ENCODE results near the gene ZNF468.
"Not testable (repeated sequence)": the region's sequence is repeated elsewhere in the genome, so short reads cannot be mapped to it uniquely, and the experiment has no call there.

ZNF468 gene

DNA sequence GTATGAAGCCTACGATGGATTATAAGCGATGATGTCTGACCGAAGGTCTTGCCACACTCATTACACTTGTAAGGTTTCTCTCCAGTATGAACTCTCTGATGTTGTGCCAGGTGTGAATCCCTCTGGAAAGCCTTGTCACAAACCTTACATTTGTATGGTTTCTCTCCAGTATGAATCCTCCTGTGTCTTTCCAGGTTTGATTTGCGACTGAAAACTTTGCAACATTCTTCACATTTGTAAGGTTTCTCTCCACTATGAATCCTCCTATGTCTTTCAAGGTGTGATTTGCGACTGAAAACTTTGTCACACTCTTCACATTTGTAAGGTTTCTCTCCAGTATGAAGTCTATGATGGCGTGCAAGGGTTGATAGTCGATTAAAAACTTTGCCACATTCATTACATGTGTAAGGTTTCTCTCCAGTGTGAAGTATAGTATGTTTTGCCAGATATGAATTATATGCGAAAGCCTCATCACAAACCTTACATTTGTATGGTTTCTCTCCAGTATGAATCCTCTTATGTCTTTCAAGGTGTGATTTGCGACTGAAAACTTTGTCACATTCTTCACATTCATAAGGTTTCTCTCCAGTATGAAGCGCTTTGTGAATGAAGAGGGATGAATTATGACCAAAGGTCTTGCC, 16.5 kb downstream of the ZNF468 start:
- not testable (repeated sequence) for H3K79me1 ChIP-seq (ENCODE audit: low read length); H3K79me2 ChIP-seq (ENCODE audit: control insufficient read depth, insufficient read depth, low read length); DNase-seq; H3K4me2 ChIP-seq (ENCODE audit: low read length); H2BK5ac ChIP-seq (ENCODE audit: low read length); H3K27me3 ChIP-seq (ENCODE audit: insufficient read depth, low read length, poor library complexity); H2AK5ac ChIP-seq (ENCODE audit: low read length); H2BK15ac ChIP-seq (replicated peaks; ENCODE audit: low read depth); H3K18ac ChIP-seq (ENCODE audit: low read length); H3K56ac ChIP-seq (ENCODE audit: low read length); H3K4ac ChIP-seq (ENCODE audit: low read depth, low read length); H3K27ac ChIP-seq (ENCODE audit: low read depth, low read length); H3K4me1 ChIP-seq (ENCODE audit: control insufficient read depth, low read depth, low read length); H4K8ac ChIP-seq (ENCODE audit: low read depth, low read length); H4K5ac ChIP-seq (ENCODE audit: low read length); H3K23ac ChIP-seq (ENCODE audit: low read length); H3K9ac ChIP-seq (ENCODE audit: low read length); H2BK120ac ChIP-seq (ENCODE audit: low read depth, low read length)
- H3K36me3 ChIP-seq (ENCODE audit: control insufficient read depth, insufficient read depth, low read length): peaks cover 20% of the 10 kb centered on the region
- H3K4me3 ChIP-seq (ENCODE audit: low read length): peak overlapping the region; percentile 29
- WGBS (ENCODE audit: extremely low coverage, insufficient coverage, low lambda C conversion rate): no CpG with 5 or more reads among the region's 10 CpGs

DNA sequence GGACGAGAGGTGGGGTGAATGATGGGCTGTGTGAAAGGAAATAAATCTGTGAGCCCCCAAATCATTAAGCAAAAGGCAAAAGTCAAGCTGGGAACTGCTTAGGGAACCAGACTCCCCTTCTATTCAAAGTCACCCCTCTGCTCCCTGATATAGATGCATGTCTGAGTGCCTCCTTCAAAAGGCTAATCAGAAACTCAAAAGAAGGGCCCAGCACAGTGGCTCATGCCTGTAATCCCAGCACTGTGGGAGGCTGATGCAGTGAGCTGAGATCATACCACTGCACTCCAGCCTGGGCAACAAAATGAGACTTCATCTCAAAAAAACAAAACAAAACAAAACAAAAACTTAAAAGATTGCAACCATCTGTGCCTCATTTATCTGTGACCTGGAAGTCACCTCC, 23.1 kb downstream of the ZNF468 start:
- H2BK5ac ChIP-seq (ENCODE audit: low read length); H3K4me2 ChIP-seq (ENCODE audit: low read length); H3K4ac ChIP-seq (ENCODE audit: low read depth, low read length); H2BK120ac ChIP-seq (ENCODE audit: low read depth, low read length); DNase-seq; H3K27me3 ChIP-seq (ENCODE audit: insufficient read depth, low read length, poor library complexity); H3K79me2 ChIP-seq (ENCODE audit: control insufficient read depth, insufficient read depth, low read length); H2BK15ac ChIP-seq (replicated peaks; ENCODE audit: low read depth); H3K23ac ChIP-seq (ENCODE audit: low read length); H4K8ac ChIP-seq (ENCODE audit: low read depth, low read length); H2AK5ac ChIP-seq (ENCODE audit: low read length); H3K9ac ChIP-seq (ENCODE audit: low read length); H4K5ac ChIP-seq (ENCODE audit: low read length); H3K4me1 ChIP-seq (ENCODE audit: control insufficient read depth, low read depth, low read length); H3K4me3 ChIP-seq (ENCODE audit: low read length); H3K56ac ChIP-seq (ENCODE audit: low read length); H3K79me1 ChIP-seq (ENCODE audit: low read length); H3K18ac ChIP-seq (ENCODE audit: low read length); H3K36me3 ChIP-seq (ENCODE audit: control insufficient read depth, insufficient read depth, low read length); H3K27ac ChIP-seq (ENCODE audit: low read depth, low read length): not testable (repeated sequence)
- WGBS (ENCODE audit: extremely low coverage, insufficient coverage, low lambda C conversion rate): no CpG with 5 or more reads among the region's 1 CpG

- H4K8ac ChIP-seq (ENCODE audit: low read depth, low read length); H3K56ac ChIP-seq (ENCODE audit: low read length); H3K4me1 ChIP-seq (ENCODE audit: control insufficient read depth, low read depth, low read length); H3K18ac ChIP-seq (ENCODE audit: low read length); H3K79me2 ChIP-seq (ENCODE audit: control insufficient read depth, insufficient read depth, low read length); H3K4ac ChIP-seq (ENCODE audit: low read depth, low read length); H2AK5ac ChIP-seq (ENCODE audit: low read length); H3K23ac ChIP-seq (ENCODE audit: low read length); H2BK15ac ChIP-seq (replicated peaks; ENCODE audit: low read depth); H3K79me1 ChIP-seq (ENCODE audit: low read length); H3K4me2 ChIP-seq (ENCODE audit: low read length); H2BK120ac ChIP-seq (ENCODE audit: low read depth, low read length); H3K4me3 ChIP-seq (ENCODE audit: low read length); H3K36me3 ChIP-seq (ENCODE audit: control insufficient read depth, insufficient read depth, low read length); H2BK5ac ChIP-seq (ENCODE audit: low read length); H4K5ac ChIP-seq (ENCODE audit: low read length); DNase-seq; H3K27me3 ChIP-seq (ENCODE audit: insufficient read depth, low read length, poor library complexity); H3K9ac ChIP-seq (ENCODE audit: low read length); H3K27ac ChIP-seq (ENCODE audit: low read depth, low read length): not testable (repeated sequence)
- no CpG with 5 or more reads among the region's 5 CpGs for WGBS (ENCODE audit: extremely low coverage, insufficient coverage, low lambda C conversion rate)
Measured at GRCh38 chr19:52833541-52833940, 23.9 kb downstream of the ZNF468 start.

- not testable (repeated sequence) for H3K4me1 ChIP-seq (ENCODE audit: control insufficient read depth, low read depth, low read length); H2AK5ac ChIP-seq (ENCODE audit: low read length); H2BK5ac ChIP-seq (ENCODE audit: low read length); H4K8ac ChIP-seq (ENCODE audit: low read depth, low read length); H3K18ac ChIP-seq (ENCODE audit: low read length); DNase-seq; H3K4me3 ChIP-seq (ENCODE audit: low read length); H2BK120ac ChIP-seq (ENCODE audit: low read depth, low read length); H2BK15ac ChIP-seq (replicated peaks; ENCODE audit: low read depth); H3K4ac ChIP-seq (ENCODE audit: low read depth, low read length); H3K79me1 ChIP-seq (ENCODE audit: low read length); H3K9ac ChIP-seq (ENCODE audit: low read length); H3K27ac ChIP-seq (ENCODE audit: low read depth, low read length); H3K79me2 ChIP-seq (ENCODE audit: control insufficient read depth, insufficient read depth, low read length); H3K56ac ChIP-seq (ENCODE audit: low read length); H3K27me3 ChIP-seq (ENCODE audit: insufficient read depth, low read length, poor library complexity); H3K23ac ChIP-seq (ENCODE audit: low read length); H3K4me2 ChIP-seq (ENCODE audit: low read length); H4K5ac ChIP-seq (ENCODE audit: low read length); H3K36me3 ChIP-seq (ENCODE audit: control insufficient read depth, insufficient read depth, low read length)
- no CpG with 5 or more reads among the region's 7 CpGs for WGBS (ENCODE audit: extremely low coverage, insufficient coverage, low lambda C conversion rate)
Measured at GRCh38 chr19:52829866-52830265, 27.6 kb downstream of the ZNF468 start.

DNA sequence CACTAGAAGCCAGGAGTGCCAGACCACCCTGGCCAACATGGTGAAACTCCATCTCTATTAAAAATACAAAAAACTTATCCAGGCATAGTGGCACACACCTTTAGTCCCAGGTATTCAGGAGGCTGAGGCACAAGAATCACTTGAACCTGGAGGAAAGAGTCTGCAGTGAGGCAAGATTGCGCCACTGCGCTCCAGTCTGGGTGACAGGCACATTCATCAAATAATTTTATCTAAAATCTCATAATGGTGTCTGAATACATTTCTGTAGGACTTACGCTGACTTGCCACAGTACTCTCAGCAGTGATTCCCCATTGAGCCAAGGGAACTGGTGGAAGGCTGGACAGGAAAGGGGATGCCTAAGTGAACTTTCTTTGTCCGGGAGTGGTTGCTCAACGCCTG, 31.7 kb downstream of the ZNF468 start:
- DNase-seq: no peak
- no peak overlapping the region for H3K4me2 ChIP-seq (ENCODE audit: low read length)
- no peaks in the 10 kb centered on the region for H3K4me1 ChIP-seq (ENCODE audit: control insufficient read depth, low read depth, low read length)
- H3K4me3 ChIP-seq (ENCODE audit: low read length): no peak overlapping the region
- no peaks in the 10 kb centered on the region for H3K79me1 ChIP-seq (ENCODE audit: low read length)
- H3K23ac ChIP-seq (ENCODE audit: low read length): no peak overlapping the region
- no peak overlapping the region for H2BK120ac ChIP-seq (ENCODE audit: low read depth, low read length)
- no CpG with 5 or more reads among the region's 5 CpGs for WGBS (ENCODE audit: extremely low coverage, insufficient coverage, low lambda C conversion rate)
- no peak overlapping the region for H3K27ac ChIP-seq (ENCODE audit: low read depth, low read length)
- no peak overlapping the region for H3K4ac ChIP-seq (ENCODE audit: low read depth, low read length)
- no peaks in the 10 kb centered on the region for H3K27me3 ChIP-seq (ENCODE audit: insufficient read depth, low read length, poor library complexity)
- no peak overlapping the region for H4K8ac ChIP-seq (ENCODE audit: low read depth, low read length)
- no peak overlapping the region for H3K56ac ChIP-seq (ENCODE audit: low read length)
- no peak overlapping the region for H2BK15ac ChIP-seq (replicated peaks; ENCODE audit: low read depth)
- H3K79me2 ChIP-seq (ENCODE audit: control insufficient read depth, insufficient read depth, low read length): no peaks in the 10 kb centered on the region
- no peaks in the 10 kb centered on the region for H3K36me3 ChIP-seq (ENCODE audit: control insufficient read depth, insufficient read depth, low read length)
- H3K9ac ChIP-seq (ENCODE audit: low read length): no peak overlapping the region
- no peak overlapping the region for H3K18ac ChIP-seq (ENCODE audit: low read length)
- no peak overlapping the region for H2AK5ac ChIP-seq (ENCODE audit: low read length)
- H2BK5ac ChIP-seq (ENCODE audit: low read length): no peak overlapping the region
- no peak overlapping the region for H4K5ac ChIP-seq (ENCODE audit: low read length)

DNA sequence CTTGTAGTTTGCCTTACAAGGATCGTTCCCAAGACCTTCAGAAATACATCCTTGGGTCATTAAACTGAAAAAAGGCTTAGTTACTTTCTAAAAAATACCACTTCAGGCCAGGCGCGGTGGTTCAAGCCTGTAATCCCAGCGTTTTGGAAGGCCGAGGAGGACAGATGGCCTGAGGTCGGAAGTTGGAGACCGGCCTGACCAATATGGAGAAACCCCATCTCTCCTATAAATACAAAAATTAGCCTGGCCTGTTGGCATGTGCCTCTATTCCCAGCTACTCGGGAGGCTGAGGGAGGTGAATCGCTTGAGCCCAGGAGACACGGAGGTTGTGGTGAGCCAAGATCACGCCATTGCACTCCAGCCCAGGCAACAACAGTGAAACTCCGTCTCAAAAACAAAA, 33.7 kb downstream of the ZNF468 start:
- Histone ChIP-seq H2BK120ac (ENCODE audit: low read depth, low read length) (no peak overlapping the region), H3K79me2 (ENCODE audit: control insufficient read depth, insufficient read depth, low read length) (no peaks in the 10 kb centered on the region), H3K9ac (ENCODE audit: low read length) (no peak overlapping the region), H3K4ac (ENCODE audit: low read depth, low read length) (no peak overlapping the region), H3K4me1 (ENCODE audit: control insufficient read depth, low read depth, low read length) (no peaks in the 10 kb centered on the region), H3K4me2 (ENCODE audit: low read length) (no peak overlapping the region), H2AK5ac (ENCODE audit: low read length) (no peak overlapping the region), H2BK15ac (replicated peaks; ENCODE audit: low read depth) (no peak overlapping the region), H3K23ac (ENCODE audit: low read length) (no peak overlapping the region), H4K8ac (ENCODE audit: low read depth, low read length) (no peak overlapping the region), H2BK5ac (ENCODE audit: low read length) (no peak overlapping the region), H3K18ac (ENCODE audit: low read length) (no peak overlapping the region), H3K36me3 (ENCODE audit: control insufficient read depth, insufficient read depth, low read length) (no peaks in the 10 kb centered on the region), H3K27me3 (ENCODE audit: insufficient read depth, low read length, poor library complexity) (no peaks in the 10 kb centered on the region), H3K27ac (ENCODE audit: low read depth, low read length) (no peak overlapping the region), H4K5ac (ENCODE audit: low read length) (no peak overlapping the region), H3K56ac (ENCODE audit: low read length) (no peak overlapping the region), H3K79me1 (ENCODE audit: low read length) (no peaks in the 10 kb centered on the region), H3K4me3 (ENCODE audit: low read length) (no peak overlapping the region)
- DNase-seq: no peak
- no CpG with 5 or more reads among the region's 12 CpGs for WGBS (ENCODE audit: extremely low coverage, insufficient coverage, low lambda C conversion rate)

Data from mesendoderm (in vitro differentiated cells).